ENCODE measurements around the gene PLXNA1. TPM values are rescaled to one million over a fixed set of nuclear protein-coding genes. Genes with fewer than 3 reads are reported as not detected.

PLXNA1 gene
- total and polyA plus RNA-seq, 10 of the 15 experiments (the other 5 are each of a cell fraction or from before 2014, with no cell fraction given), result 0.03 to 16.4 (median 2.5) TPM

GRCh38 chr3:126945891-126946290, 37.0 kb upstream of the PLXNA1 start (continued):
- TF ChIP-seq ZNF687 (IDR thresholded peaks at IDR 0.05) (no peak), ATF2 (IDR thresholded peaks at IDR 0.05; ENCODE audit: low read length) (no peak), BMI1 (IDR thresholded peaks at IDR 0.05; ENCODE audit: borderline replicate concordance) (no peak), SPI1 (IDR thresholded peaks at IDR 0.05; ENCODE audit: borderline replicate concordance, insufficient read depth, low read depth, low read length) (no peak), ZSCAN29 (IDR thresholded peaks at IDR 0.05) (no peak), POLR2AphosphoS5 (IDR thresholded peaks at IDR 0.05; ENCODE audit: low read length) (no peak)

GRCh38 chr3:126946405-126946804, 36.5 kb upstream of the PLXNA1 start:
- H3K27ac ChIP-seq (ENCODE audit: control insufficient read depth, insufficient read depth), result no peak overlapping the region
- ATAC-seq (no peak), DNase-seq (ENCODE audit: low read depth, low spot score) (no peak), FAIRE-seq (no peak)
- RAD21 ChIA-PET (ENCODE audit: unreplicated experiment), result no interaction called here
- SMC1A ChIA-PET (ENCODE audit: uncharacterized antibody, unreplicated experiment), result no interaction called here
- H3K27me3 ChIP-seq (replicated peaks in 1 of 2; ENCODE audit: control insufficient read depth in 2 of 2, insufficient read depth in 2 of 2, low read length in 1 of 2), result no peaks in the 10 kb centered on the region
- in situ Hi-C loops (cut with MboI), result no loop called here
- H2AFZ ChIP-seq (ENCODE audit: control insufficient read depth, low read depth, low read length), result no peak overlapping the region
- H3K4me1 ChIP-seq (ENCODE audit: control insufficient read depth, insufficient read depth, low read length), result no peaks in the 10 kb centered on the region
- H3K36me3 ChIP-seq (ENCODE audit: control insufficient read depth in 2 of 2, insufficient read depth in 2 of 2, low read length in 1 of 2), result no peaks in the 10 kb centered on the region; a peak in 1 of 4 replicates
- H3K9me3 ChIP-seq (replicated peaks; ENCODE audit: control insufficient read depth, insufficient read depth, low read length), result no peaks in the 10 kb centered on the region
- no peak overlapping the region for H3K4me3 ChIP-seq
- H3K9ac ChIP-seq (ENCODE audit: control insufficient read depth, insufficient read depth, low read length), result no peak overlapping the region
- POLR2A ChIA-PET, result no interaction called here
- WGBS (ENCODE audit: insufficient coverage, insufficient replicate concordance, low lambda C conversion rate, missing lambda C conversion rate), result 73% methylated on average over 11 of the region's 11 CpGs
- H3K4me2 ChIP-seq (ENCODE audit: control insufficient read depth, insufficient read depth), result no peak overlapping the region
- H3K79me2 ChIP-seq (ENCODE audit: control insufficient read depth, insufficient read depth, low read length), result no peaks in the 10 kb centered on the region
- CTCF ChIA-PET, result no interaction called here
- intact Hi-C loops (cut with micrococcal nuclease; ENCODE audit: unreplicated experiment), result no loop called here
- no peaks in the 10 kb centered on the region for H4K20me1 ChIP-seq (ENCODE audit: control insufficient read depth, insufficient read depth)
- BruUV-seq (replicated peaks), result no TSS peak
- TF ChIP-seq JUND (IDR thresholded peaks at IDR 0.05; ENCODE audit: low read depth, low read length) (no peak), KAT2A (conservative IDR thresholded peaks at IDR 0.05; ENCODE audit: control insufficient read depth, low read depth, low read length) (no peak), POLR2AphosphoS5 (IDR thresholded peaks at IDR 0.05; ENCODE audit: low read length) (no peak), CBX5 (IDR thresholded peaks at IDR 0.05; ENCODE audit: low read depth) (no peak), ELK1 (IDR thresholded peaks at IDR 0.05; ENCODE audit: low read depth, low read length) (no peak), ZNF274 (IDR thresholded peaks at IDR 0.05; ENCODE audit: insufficient read depth, insufficient read length) (no peak), BHLHE40 (IDR thresholded peaks at IDR 0.05; ENCODE audit: borderline replicate concordance in 1 of 2, low read depth in 2 of 2, low read length in 1 of 2) (no peak), CBFB (IDR thresholded peaks at IDR 0.05; ENCODE audit: low read depth) (no peak), ZSCAN29 (IDR thresholded peaks at IDR 0.05) (no peak)
